Bronchial epithelial cell (primary cell): ENCODE results near the gene TTL. TPM values are rescaled to one million over a fixed set of nuclear protein-coding genes. Genes with fewer than 3 reads are reported as not detected.
"Not testable (repeated sequence)": the region's sequence is repeated elsewhere in the genome, so short reads cannot be mapped to it uniquely, and the experiment has no call there.

Experiments used
- DNase-seq: peaks from one replicate; pipeline ENCODE4 v3.0.0-alpha.2; 2010; ENCODE audit warnings: low read depth
- FAIRE-seq: peaks from 2 replicates; lab custom pipeline; 2011; peaks lifted over from hg19 to GRCh38; lab: Jason Lieb, UNC
- H3K27me3 ChIP-seq: 2 replicates; pipeline ENCODE4 v1.5.1; 2011; ENCODE audit warnings: low read length; ENCODE audit not compliant: control insufficient read depth, insufficient read depth
- H3K36me3 ChIP-seq: 2 replicates; pipeline ENCODE4 v1.5.1; 2011; ENCODE audit warnings: low read length; ENCODE audit not compliant: control insufficient read depth, insufficient read depth
- H3K4me3 ChIP-seq: 2 replicates; pipeline ENCODE4 v1.5.1; 2011; ENCODE audit warnings: mild to moderate bottlenecking, low read depth, low read length, control low read depth
- total RNA-seq: library from RNA; depleted of rRNA; stranded (reverse); fragments of >200 nt; gene quantifications from 2 replicates; pipeline ENCODE4 v1.2.1, GENCODE V29; 2014
- TF ChIP-seq, protein P1 (sequence below): IDR thresholded peaks from 2 replicates; pipeline ENCODE4 v1.5.1; 2011; ENCODE audit warnings: mild to moderate bottlenecking, moderate library complexity, low read length, control low read depth, inconsistent platforms; ENCODE audit not compliant: insufficient read depth, severe bottlenecking

Gene TTL
- total RNA-seq, 1 donor from 2014 or later = 26.6 TPM

DNA sequence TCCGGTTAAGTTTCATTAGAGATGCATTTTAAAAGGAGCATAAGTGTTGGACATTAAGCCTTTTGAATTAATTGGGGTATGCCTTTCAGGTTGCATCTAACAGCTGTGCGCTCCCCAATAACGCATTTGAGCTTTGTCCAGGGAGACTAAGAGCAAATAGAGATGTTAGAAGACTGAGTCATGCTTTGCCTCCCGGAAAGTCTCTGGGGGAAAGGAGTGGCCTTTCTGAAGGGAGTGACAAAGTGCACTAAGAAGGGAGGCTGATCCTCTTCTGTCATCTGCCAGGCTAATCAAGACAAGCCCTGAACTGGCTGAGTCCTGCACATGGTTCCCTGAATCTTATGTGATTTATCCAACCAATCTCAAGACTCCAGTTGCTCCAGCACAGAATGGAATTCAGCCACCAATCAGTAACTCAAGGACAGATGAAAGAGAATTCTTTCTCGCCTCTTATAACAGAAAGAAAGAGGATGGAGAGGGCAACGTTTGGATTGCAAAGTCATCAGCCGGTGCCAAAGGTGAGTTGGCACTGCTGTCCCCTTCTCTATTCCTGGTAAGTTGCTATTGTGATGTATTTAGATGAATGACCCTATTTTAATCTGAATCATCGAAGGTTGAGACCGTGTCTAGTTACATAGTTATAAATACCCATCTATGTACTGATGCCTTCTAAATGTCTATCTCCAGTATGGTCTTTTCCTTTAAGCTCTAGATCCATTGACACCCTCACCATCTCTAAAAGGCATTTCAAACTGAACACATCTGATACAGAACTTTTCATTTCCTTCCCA lies 12.1 kb downstream of the TTL start:
- TF ChIP-seq, protein P1, sequence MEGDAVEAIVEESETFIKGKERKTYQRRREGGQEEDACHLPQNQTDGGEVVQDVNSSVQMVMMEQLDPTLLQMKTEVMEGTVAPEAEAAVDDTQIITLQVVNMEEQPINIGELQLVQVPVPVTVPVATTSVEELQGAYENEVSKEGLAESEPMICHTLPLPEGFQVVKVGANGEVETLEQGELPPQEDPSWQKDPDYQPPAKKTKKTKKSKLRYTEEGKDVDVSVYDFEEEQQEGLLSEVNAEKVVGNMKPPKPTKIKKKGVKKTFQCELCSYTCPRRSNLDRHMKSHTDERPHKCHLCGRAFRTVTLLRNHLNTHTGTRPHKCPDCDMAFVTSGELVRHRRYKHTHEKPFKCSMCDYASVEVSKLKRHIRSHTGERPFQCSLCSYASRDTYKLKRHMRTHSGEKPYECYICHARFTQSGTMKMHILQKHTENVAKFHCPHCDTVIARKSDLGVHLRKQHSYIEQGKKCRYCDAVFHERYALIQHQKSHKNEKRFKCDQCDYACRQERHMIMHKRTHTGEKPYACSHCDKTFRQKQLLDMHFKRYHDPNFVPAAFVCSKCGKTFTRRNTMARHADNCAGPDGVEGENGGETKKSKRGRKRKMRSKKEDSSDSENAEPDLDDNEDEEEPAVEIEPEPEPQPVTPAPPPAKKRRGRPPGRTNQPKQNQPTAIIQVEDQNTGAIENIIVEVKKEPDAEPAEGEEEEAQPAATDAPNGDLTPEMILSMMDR = no peak
- FAIRE-seq (no peak), DNase-seq (peak; percentile 88)
- no peak overlapping the region for H3K4me3 ChIP-seq
- no peaks in the 10 kb centered on the region for H3K27me3 ChIP-seq
- H3K36me3 ChIP-seq = peaks cover 1% of the 10 kb centered on the region

DNA sequence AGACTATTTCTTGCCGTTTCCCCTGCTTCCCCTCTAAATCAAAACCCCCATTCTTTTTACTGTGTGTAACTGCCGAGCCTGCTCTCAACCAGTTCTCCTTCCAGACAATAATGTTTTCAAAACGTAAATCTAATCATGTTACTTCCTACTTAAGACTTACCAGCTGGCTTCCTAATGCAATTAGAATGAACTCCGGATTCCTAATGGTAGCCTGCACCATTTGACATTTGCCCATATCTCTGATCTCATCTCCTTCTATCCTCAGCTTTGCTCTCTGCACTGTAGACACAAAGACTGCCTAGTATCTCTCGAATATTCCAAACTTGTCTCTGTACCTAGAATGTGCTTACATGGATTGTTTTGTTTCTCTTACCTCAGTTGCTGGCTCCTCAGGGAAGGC lies 12.9 kb downstream of the TTL start:
- TF ChIP-seq, protein P1 = no peak
- H3K4me3 ChIP-seq = no peak overlapping the region
- no peak for DNase-seq
- no peak for FAIRE-seq
- H3K36me3 ChIP-seq = peaks cover 1% of the 10 kb centered on the region
- no peaks in the 10 kb centered on the region for H3K27me3 ChIP-seq

DNA sequence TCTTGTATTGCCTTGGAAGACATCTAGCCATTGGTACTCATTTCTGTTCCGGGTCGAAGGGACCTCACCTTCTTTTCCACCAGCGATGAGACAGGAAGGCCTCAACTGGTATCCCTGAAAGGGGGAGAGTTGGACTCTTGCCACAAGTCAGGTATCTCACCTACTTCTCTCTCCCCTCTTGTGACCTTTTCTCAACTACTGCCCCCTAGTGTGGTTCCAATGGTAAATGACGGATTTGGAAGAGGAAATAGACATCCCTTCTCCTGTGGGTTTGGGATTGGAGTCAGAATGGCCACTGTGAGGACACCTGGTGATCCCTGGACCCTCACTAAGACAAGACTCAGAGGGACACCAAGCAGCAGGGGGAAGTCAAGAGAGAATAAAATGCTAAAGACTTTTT lies 13.9 kb downstream of the TTL start:
- not testable (repeated sequence) for H3K36me3 ChIP-seq, DNase-seq, H3K4me3 ChIP-seq, FAIRE-seq, H3K27me3 ChIP-seq

DNA sequence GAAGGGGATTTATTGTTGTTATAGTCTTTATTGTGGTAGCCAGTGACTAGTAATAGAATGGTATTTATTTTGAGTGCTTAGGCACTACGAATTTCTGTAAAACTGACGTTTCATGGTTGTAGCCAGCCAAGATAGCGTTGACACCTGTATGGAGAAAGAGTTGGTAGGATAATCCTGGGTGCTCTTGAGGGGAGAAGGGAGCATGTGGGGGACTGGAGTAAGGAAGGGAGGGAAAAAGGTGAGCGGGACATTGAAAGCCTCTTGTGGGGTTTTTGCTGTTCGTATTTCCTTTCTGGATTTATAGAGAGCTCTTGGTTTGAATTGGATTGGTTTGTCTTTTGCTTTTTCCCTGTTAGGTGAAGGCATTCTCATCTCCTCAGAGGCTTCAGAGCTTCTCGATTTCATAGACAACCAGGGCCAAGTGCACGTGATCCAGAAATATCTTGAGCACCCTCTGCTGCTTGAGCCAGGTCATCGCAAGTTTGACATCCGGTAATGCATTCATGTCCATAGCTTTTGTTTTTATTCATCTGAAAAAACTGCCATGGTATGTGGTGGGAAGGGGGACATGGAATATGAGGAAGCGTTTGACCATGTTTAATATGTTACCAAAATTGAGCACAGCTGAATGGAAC lies 19.0 kb downstream of the TTL start:
- H3K4me3 ChIP-seq, FAIRE-seq, H3K27me3 ChIP-seq, H3K36me3 ChIP-seq: not testable (repeated sequence)
- TF ChIP-seq, protein P1 = peak; percentile 37
- DNase-seq = peak; percentile 31

DNA sequence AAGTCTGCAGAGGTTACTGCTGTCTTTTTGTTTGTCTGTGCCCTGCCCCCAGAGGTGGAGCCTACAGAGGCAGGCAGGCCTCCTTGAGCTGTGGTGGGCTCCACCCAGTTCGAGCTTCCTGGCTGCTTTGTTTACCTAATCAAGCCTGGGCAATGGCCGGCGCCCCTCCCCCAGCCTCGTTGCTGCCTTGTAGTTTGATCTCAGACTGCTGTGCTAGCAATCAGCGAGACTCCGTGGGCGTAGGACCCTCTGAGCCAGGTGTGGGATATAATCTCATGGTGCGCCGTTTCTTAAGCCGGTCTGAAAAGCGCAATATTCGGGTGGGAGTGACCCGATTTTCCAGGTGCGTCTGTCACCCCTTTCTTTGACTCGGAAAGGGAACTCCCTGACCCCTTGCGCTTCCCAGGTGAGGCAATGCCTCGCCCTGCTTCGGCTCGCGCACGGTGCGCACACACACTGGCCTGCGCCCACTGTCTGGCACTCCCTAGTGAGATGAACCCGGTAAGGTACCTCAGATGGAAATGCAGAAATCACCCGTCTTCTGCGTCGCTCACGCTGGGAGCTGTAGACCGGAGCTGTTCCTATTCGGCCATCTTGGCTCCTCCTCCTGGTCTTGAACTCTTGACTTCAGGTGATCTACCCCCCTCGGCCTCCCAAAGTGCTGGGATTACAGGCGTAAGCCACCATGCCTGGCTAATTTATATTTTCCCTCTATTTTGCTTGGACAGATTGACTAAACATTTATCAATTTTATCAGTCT lies 27.5 kb downstream of the TTL start:
- DNase-seq, H3K27me3 ChIP-seq, H3K36me3 ChIP-seq, FAIRE-seq, H3K4me3 ChIP-seq: not testable (repeated sequence)

DNA sequence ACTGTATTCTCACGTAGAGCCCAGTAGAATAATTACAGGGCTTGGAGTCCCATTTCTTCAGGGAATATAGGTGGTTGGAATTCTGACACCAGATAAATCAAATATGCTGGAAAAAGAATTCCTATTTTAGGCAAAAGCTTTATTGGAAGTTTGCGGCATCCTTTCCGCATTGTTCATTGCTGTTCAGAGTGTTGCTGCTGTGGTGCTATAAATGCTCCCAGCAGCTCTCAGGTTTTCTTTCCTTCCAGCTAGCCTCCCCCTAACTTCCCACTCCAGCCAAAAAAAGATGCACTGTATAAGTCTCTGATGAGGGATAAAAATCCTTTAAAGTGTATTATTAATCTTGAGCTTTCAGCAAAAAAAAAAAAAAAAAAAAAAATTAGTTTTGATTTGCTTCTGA lies 34.8 kb downstream of the TTL start:
- H3K27me3 ChIP-seq = no peaks in the 10 kb centered on the region
- peaks cover 11% of the 10 kb centered on the region for H3K36me3 ChIP-seq
- DNase-seq = no peak
- TF ChIP-seq, protein P1 = no peak
- no peak for FAIRE-seq
- H3K4me3 ChIP-seq = no peak overlapping the region
